Measurements from ENCODE around the gene TRAK1.
A peak's percentile ranks its signal among the peaks of the same experiment; 100 is the strongest.

Gene TRAK1

GRCh38 chr3:42183991-42184632 is 93.0 kb downstream of the TRAK1 start:
- Mint-ChIP-seq H3K27ac (no peak overlapping the region), H3K4me1 (peaks cover 9% of the 10 kb centered on the region), H3K27me3 (no peaks in the 10 kb centered on the region), H3K9me3 (no peaks in the 10 kb centered on the region), H3K4me3 (no peak overlapping the region)
- DNase-seq (no peak), ATAC-seq (no peak)

DNA sequence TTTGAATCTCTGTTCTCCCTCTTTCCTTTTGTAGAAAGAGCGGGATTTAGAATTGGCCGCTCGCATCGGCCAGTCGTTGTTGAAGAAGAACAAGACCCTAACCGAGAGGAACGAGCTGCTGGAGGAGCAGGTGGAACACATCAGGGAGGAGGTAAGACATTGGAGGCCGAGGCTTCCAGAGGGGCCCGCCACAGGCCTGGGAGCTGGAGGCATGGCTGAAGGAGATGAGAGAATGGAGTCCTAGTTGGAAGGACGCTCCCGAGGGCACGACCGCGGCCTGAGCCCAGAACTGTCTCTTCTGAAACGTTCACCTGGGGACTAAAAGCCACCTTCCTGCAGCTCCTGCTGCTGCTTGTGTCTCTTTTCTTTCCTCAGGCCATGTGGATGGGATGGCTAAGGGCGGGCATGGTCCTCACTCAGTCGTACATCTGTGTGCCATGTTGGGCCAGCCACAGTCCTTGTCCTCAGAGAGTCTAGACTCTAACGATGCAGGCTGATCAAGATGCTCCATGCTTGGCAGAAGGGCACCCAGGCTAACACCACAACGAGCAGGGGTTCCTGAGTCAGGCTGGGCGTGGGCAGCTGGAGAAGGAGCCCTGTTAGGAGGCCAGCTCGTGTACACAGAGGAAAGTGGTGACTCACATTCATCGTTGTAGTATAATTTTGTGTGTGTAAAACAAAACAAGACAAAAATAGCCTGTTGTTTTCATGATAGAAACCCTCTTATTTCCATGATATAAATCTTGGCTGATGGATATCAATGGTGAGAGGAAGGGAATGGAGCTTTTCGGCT is 93.7 kb downstream of the TRAK1 start:
- no peak for DNase-seq
- Mint-ChIP-seq H3K9me3 (no peaks in the 10 kb centered on the region), H3K4me1 (peaks cover 1% of the 10 kb centered on the region), H3K4me3 (no peak overlapping the region), H3K27ac (peak overlapping the region in 1 of 2 donors; percentile 12), H3K27me3 (no peaks in the 10 kb centered on the region)
- ATAC-seq, result no peak

DNA sequence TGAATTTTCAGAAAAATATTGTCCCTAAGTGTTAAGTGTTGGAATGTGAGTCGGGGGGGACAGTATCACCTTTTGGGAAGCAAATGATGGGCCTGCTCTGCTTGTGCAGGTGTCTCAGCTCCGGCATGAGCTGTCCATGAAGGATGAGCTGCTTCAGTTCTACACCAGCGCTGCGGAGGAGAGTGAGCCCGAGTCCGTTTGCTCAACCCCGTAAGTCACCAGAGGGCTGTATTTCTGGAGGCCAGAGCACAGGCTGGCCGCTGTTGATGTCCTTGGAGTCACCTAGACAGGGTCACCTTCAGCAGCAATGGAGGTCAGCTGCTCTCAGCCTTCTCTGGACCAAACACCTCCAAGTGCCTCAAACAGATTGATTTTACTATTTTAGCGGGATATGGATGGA is 96.8 kb downstream of the TRAK1 start:
- DNase-seq (no peak), ATAC-seq (no peak)
- Mint-ChIP-seq H3K9me3 (no peaks in the 10 kb centered on the region), H3K27me3 (no peaks in the 10 kb centered on the region), H3K4me1 (peaks cover 26% of the 10 kb centered on the region), H3K4me3 (no peak overlapping the region), H3K27ac (peak overlapping the region in 1 of 2 donors; percentile 81)

GRCh38 chr3:42188376-42188775 is 97.2 kb downstream of the TRAK1 start:
- no peak for ATAC-seq
- H3K27ac Mint-ChIP-seq, result peak overlapping the region in 1 of 2 donors; percentile 52

GRCh38 chr3:42189001-42189460 is 97.9 kb downstream of the TRAK1 start:
- Mint-ChIP-seq H3K9me3 (no peaks in the 10 kb centered on the region), H3K27ac (no peak overlapping the region), H3K27me3 (no peaks in the 10 kb centered on the region), H3K4me1 (peaks cover 28% of the 10 kb centered on the region), H3K4me3 (no peak overlapping the region)
- ATAC-seq (no peak), DNase-seq (no peak)

More at GRCh38 chr3:42188376-42188775, 97.2 kb downstream of the TRAK1 start:
- no peak for DNase-seq
- Mint-ChIP-seq H3K4me1 (peaks cover 28% of the 10 kb centered on the region), H3K27me3 (no peaks in the 10 kb centered on the region), H3K4me3 (no peak overlapping the region), H3K9me3 (no peaks in the 10 kb centered on the region)

DNA sequence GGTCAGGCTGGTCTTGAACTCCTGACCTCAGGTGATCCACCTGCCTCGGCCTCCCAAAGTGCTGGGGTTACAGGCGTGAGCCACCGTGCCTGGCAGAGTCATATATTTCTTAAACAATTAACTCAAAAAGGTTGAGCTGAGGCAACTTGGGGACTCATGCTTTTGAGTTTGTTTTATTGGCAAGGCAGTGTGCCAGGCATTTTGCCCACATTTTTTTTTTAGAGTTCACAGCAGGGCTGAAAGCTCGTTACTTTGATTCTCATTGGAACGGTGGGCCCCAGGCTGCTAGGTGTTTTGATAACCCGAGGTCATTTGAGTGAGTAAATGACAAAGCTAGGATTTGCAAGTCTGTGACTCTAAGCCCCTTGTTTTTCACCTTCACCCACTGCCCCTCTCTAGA is 98.6 kb downstream of the TRAK1 start:
- Mint-ChIP-seq H3K4me1 (peaks cover 34% of the 10 kb centered on the region), H3K27ac (no peak overlapping the region), H3K4me3 (no peak overlapping the region), H3K9me3 (no peaks in the 10 kb centered on the region), H3K27me3 (no peaks in the 10 kb centered on the region)
- DNase-seq (no peak), ATAC-seq (no peak)

DNA sequence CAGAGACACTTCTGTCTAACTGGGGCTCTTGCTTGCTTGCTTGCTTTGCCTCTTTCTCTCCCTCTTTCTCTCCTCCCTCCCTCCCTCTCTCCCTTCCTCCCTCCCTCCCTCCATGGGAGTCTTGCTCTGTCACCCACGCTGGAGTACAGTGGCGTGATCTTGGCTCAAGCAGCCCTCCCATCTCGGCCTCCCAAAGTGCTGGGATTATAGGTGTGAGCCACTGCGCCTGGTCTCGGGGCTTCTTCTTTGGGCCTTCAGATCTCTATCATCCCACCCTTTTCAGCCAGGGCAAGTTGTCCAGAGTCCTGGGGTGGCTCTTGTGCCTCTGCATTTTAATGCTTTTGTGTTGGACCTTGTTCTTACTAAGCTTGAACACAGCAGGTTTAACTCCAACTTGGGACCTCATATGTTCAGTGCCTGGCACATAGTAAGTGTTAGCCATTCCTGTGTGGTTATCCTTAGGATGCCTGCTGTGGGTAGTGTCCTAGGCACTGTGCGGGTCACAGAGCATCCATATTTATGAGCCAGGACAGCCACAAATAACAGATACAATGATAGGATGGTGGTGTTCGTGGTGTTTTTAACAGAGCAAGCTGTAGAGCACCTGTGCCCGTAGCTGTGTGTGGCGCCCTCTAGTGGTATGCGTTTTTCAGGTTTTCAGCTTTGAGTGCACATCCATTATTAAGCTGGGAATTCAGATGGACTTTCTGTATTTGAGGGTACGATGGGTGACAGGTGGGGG is 99.7 kb downstream of the TRAK1 start:
- no peak overlapping the region for H3K27ac Mint-ChIP-seq
- peak; percentile 40 for ATAC-seq
- DNase-seq, result peak; percentile 47 to 63

DNA sequence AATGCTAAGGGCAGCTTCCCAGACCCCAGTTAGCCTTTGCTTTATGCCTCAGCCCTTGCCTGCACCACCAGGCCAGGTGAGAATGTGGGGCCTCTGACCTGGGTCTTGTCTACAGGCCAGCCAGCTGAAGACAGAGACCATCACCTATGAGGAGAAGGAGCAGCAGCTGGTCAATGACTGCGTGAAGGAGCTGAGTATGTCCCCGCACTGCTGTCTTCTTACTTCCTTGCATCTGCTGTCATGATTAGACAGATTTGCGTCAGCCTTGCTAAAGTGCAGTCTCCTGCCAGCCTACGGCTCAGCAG is 100.2 kb downstream of the TRAK1 start:
- H3K9me3 Mint-ChIP-seq, result no peaks in the 10 kb centered on the region
- H3K4me3 Mint-ChIP-seq, result no peak overlapping the region
- H3K4me1 Mint-ChIP-seq, result peaks cover 48% of the 10 kb centered on the region
- H3K27ac Mint-ChIP-seq, result no peak overlapping the region
- ATAC-seq, result no peak
- no peaks in the 10 kb centered on the region for H3K27me3 Mint-ChIP-seq
- DNase-seq, result no peak

More for the DNA sequence above, 99.7 kb downstream of the TRAK1 start:
- Mint-ChIP-seq H3K27me3 (no peaks in the 10 kb centered on the region), H3K4me1 (peaks cover 45% of the 10 kb centered on the region), H3K4me3 (no peak overlapping the region), H3K9me3 (no peaks in the 10 kb centered on the region)

GRCh38 chr3:42192334-42193200 is 101.4 kb downstream of the TRAK1 start:
- Mint-ChIP-seq H3K4me1 (peaks cover 48% of the 10 kb centered on the region), H3K27me3 (no peaks in the 10 kb centered on the region), H3K9me3 (no peaks in the 10 kb centered on the region), H3K4me3 (no peak overlapping the region), H3K27ac (peak overlapping the region in 1 of 2 donors; percentile 46)
- ATAC-seq (peak; percentile 65), DNase-seq (no peak)

GRCh38 chr3:42194943-42195510 is 103.9 kb downstream of the TRAK1 start:
- Mint-ChIP-seq H3K4me3 (no peak overlapping the region), H3K9me3 (no peaks in the 10 kb centered on the region), H3K27me3 (no peaks in the 10 kb centered on the region), H3K4me1 (peaks cover 48% of the 10 kb centered on the region), H3K27ac (no peak overlapping the region)
- DNase-seq (no peak), ATAC-seq (no peak)

DNA sequence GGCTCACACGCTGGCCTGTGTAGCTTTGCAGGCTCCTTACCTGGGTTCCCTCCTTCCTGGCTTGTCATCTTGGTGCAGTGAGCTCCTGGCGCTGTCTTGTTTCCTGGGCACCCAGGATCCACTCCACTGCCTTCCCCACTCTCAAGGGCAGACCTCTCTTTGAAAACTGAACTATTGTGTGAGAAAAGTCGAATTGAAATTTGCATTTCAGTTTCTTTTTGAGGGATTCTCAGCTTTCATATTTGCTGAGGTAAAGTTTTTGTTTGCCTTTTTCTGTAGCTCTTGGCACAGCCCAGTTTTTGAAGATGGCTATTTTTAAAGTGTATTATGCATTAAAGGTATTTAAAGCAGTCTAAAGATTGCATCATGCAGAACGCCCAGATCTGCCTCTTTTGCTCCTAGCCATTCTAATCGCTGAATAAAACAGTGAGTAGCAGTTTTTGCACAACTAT is 104.7 kb downstream of the TRAK1 start:
- DNase-seq, result no peak
- Mint-ChIP-seq H3K9me3 (no peaks in the 10 kb centered on the region), H3K27ac (peak overlapping the region in 1 of 2 donors; percentile 89), H3K4me3 (no peak overlapping the region), H3K4me1 (peaks cover 40% of the 10 kb centered on the region), H3K27me3 (no peaks in the 10 kb centered on the region)
- no peak for ATAC-seq

DNA sequence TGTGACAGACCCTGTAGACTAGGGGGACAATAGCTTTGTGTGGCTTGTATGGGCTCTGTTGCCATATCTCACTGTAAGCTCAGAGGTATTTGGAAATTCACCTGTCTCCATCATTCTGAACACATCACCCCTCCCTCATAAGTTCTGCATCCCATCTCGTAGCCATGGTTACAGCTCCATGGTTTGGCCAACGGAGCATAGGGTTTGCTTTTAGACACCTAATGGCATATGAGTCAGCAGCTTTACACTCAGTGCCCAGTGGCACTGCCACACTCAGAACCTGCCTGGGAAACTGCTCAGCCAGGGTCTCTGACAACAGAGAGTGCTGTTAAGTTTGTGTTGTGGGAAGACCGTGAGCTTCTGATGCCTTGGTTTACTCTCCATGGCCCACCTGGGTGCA is 107.6 kb downstream of the TRAK1 start:
- Mint-ChIP-seq H3K4me1 (peaks cover 20% of the 10 kb centered on the region), H3K27ac (no peak overlapping the region), H3K27me3 (no peaks in the 10 kb centered on the region), H3K9me3 (no peaks in the 10 kb centered on the region), H3K4me3 (no peak overlapping the region)
- DNase-seq (no peak), ATAC-seq (no peak)

- Mint-ChIP-seq H3K4me3 (no peak overlapping the region), H3K27me3 (no peaks in the 10 kb centered on the region), H3K27ac (no peak overlapping the region), H3K4me1 (peaks cover 5% of the 10 kb centered on the region), H3K9me3 (no peaks in the 10 kb centered on the region)
- no peak for ATAC-seq
- no peak for DNase-seq
Observed at GRCh38 chr3:42202217-42202865, 111.2 kb downstream of the TRAK1 start.

GRCh38 chr3:42204867-42205599 is 113.9 kb downstream of the TRAK1 start:
- Mint-ChIP-seq H3K9me3 (peaks cover 0 to 7% of the 10 kb centered on the region in 2 donors), H3K27ac (no peak overlapping the region), H3K27me3 (no peaks in the 10 kb centered on the region), H3K4me3 (no peak overlapping the region), H3K4me1 (peaks cover 11% of the 10 kb centered on the region)
- no peak for DNase-seq
- no peak for ATAC-seq

All from stimulated activated naive CD8-positive, alpha-beta T cell treated with anti-CD3 and anti-CD28 coated beads, Interleukin-15, amount 100 ng/mL, for 72 hours (primary cell).